HepG2 (cell line): ENCODE data around the gene SRRM2. TPM values are rescaled to one million over a fixed set of nuclear protein-coding genes. Genes with fewer than 3 reads are reported as not detected.

Experiments
- BRD4 ChIP-seq: sonication (generic); formaldehyde crosslinking; IDR thresholded peaks from 2 replicates; pipeline ENCODE4 v1.4.0; 2020; ENCODE audit warnings: missing genetic modification reagents
- CBX5 ChIP-seq: sonication (generic); formaldehyde crosslinking; IDR thresholded peaks from 2 replicates; pipeline ENCODE4 v1.4.0; 2020; ENCODE audit warnings: missing genetic modification reagents, borderline replicate concordance
- FOXJ3 ChIP-seq: sonication (generic); formaldehyde crosslinking; IDR thresholded peaks from 2 replicates; pipeline ENCODE4 v1.4.0; 2020; ENCODE audit warnings: missing genetic modification reagents, mild to moderate bottlenecking, borderline replicate concordance
- HIVEP1 ChIP-seq: sonication (generic); formaldehyde crosslinking; IDR thresholded peaks from 2 replicates; pipeline ENCODE4 v1.4.0; 2020; ENCODE audit warnings: mild to moderate bottlenecking, missing genetic modification reagents
- KDM1A ChIP-seq: IDR thresholded peaks from 2 replicates; pipeline ENCODE4 v1.6.1; 2016; ENCODE audit warnings: missing compliant biosample characterization
- MXI1 ChIP-seq: IDR thresholded peaks from 3 replicates; pipeline ENCODE4 v1.6.1; 2012; ENCODE audit warnings: low read depth, low read length, inconsistent platforms, borderline replicate concordance
- SIN3A ChIP-seq: IDR thresholded peaks from 2 replicates; pipeline ENCODE4 v1.6.1; 2011; ENCODE audit warnings: low read depth, mild to moderate bottlenecking, control low read depth, low read length, borderline replicate concordance
- SMAD1 ChIP-seq: sonication (generic); formaldehyde crosslinking; IDR thresholded peaks from 2 replicates; pipeline ENCODE4 v1.4.0; 2020; ENCODE audit warnings: missing genetic modification reagents, low read depth, mild to moderate bottlenecking, borderline replicate concordance
- ZNF20 ChIP-seq: sonication (generic); formaldehyde crosslinking; IDR thresholded peaks from 2 replicates; pipeline ENCODE4 v1.4.0; 2020; ENCODE audit warnings: mild to moderate bottlenecking, moderate library complexity, missing genetic modification reagents
- ZNF383 ChIP-seq: sonication (generic); formaldehyde crosslinking; IDR thresholded peaks from 2 replicates; pipeline ENCODE4 v1.4.0; 2020; ENCODE audit warnings: missing genetic modification reagents, mild to moderate bottlenecking, borderline replicate concordance
- ZNF484 ChIP-seq: sonication (generic); formaldehyde crosslinking; IDR thresholded peaks from 2 replicates; pipeline ENCODE4 v1.5.1; 2020; ENCODE audit warnings: mild to moderate bottlenecking, low read depth, missing genetic modification reagents, borderline replicate concordance
- ZNF598 ChIP-seq: sonication (generic); formaldehyde crosslinking; IDR thresholded peaks from 2 replicates; pipeline ENCODE4 v1.5.1; 2020; ENCODE audit warnings: mild to moderate bottlenecking, missing genetic modification reagents, borderline replicate concordance
- ZNF629 ChIP-seq: sonication (generic); formaldehyde crosslinking; conservative IDR thresholded peaks from 2 replicates; pipeline ENCODE4 v1.5.0; 2020; ENCODE audit warnings: missing genetic modification reagents
- ZNF703 ChIP-seq: sonication (generic); formaldehyde crosslinking; IDR thresholded peaks from 2 replicates; pipeline ENCODE4 v1.5.1; 2020; ENCODE audit warnings: missing genetic modification reagents, mild to moderate bottlenecking, moderate library complexity, borderline replicate concordance
- ZNF75D ChIP-seq: sonication (generic); formaldehyde crosslinking; IDR thresholded peaks from 2 replicates; pipeline ENCODE4 v1.8.1; 2023; ENCODE audit warnings: missing genetic modification reagents, mild to moderate bottlenecking, borderline replicate concordance
- ZNF790 ChIP-seq: sonication (generic); formaldehyde crosslinking; IDR thresholded peaks from 2 replicates; pipeline ENCODE4 v1.8.0; 2022; ENCODE audit warnings: missing genetic modification reagents, mild to moderate bottlenecking, borderline replicate concordance
- ZNF879 ChIP-seq: sonication (generic); formaldehyde crosslinking; IDR thresholded peaks from 2 replicates; pipeline ENCODE4 v1.8.1; 2023; ENCODE audit warnings: missing genetic modification reagents
- polyA plus RNA-seq, 8 experiments: library from polyadenylated mRNA; depleted of rRNA in 3 of 8; stranded (reverse) in 7 of 8; unstranded in 1 of 8; fragments of >200 nt; fragmentation: Illumina TruSeq in 4 of 8; extraction: Trizol in 4 of 8; gene quantifications; 2 replicates each; pipeline versions ENCODE4 v1.2.1 to v1.2.3, GENCODE V29; 2011 to 2016; ENCODE audit warnings: low read depth in 4 of 8, missing spikeins in 1 of 8, mixed read lengths in 1 of 8; ENCODE audit not compliant: insufficient read depth in 1 of 8
- total RNA-seq, 5 experiments: library from RNA; depleted of rRNA; stranded (reverse); fragments of >200 nt; fragmentation: Illumina TruSeq; extraction: Trizol; gene quantifications; 2 replicates each; pipeline ENCODE4 v1.2.3, GENCODE V29; 2016; ENCODE audit warnings: low read depth in 1 of 5
- TF ChIP-seq, protein P1 (sequence below): sonication (generic); formaldehyde crosslinking; IDR thresholded peaks from 2 replicates; pipeline ENCODE4 v1.4.0; 2020; ENCODE audit warnings: missing genetic modification reagents, mild to moderate bottlenecking, borderline replicate concordance
- TF ChIP-seq, protein P2 (sequence below): sonication (generic); formaldehyde crosslinking; IDR thresholded peaks from 2 replicates; pipeline ENCODE4 v1.4.0; 2020; ENCODE audit warnings: mild to moderate bottlenecking, missing genetic modification reagents, borderline replicate concordance
- TF ChIP-seq, protein P3 (sequence below): sonication (generic); formaldehyde crosslinking; IDR thresholded peaks from 2 replicates; pipeline ENCODE4 v1.4.0; 2020; ENCODE audit warnings: missing genetic modification reagents

The SRRM2 gene
- total and polyA plus RNA-seq, 2 of the 13 experiments (the other 11 are each of a cell fraction or from before 2014, with no cell fraction given): 50.4 to 112 TPM

- TF ChIP-seq SMAD1 (CRISPR knock-in tag) (0 out of 2 replicates have a peak, but pooled peaks have one; percentile 9), HIVEP1 (peak; percentile 60; the same call in 1 of the 2 replicates), MXI1 (peak; percentile 23; the same call in 1 of the 3 replicates), SIN3A (no peak; the same call in 1 of the 2 replicates), ZNF20 (CRISPR knock-in tag) (no peak), ZNF383 (no peak), ZNF484 (CRISPR knock-in tag) (no peak), ZNF703 (CRISPR knock-in tag) (peak; percentile 71; the same call in 1 of the 2 replicates), CBX5 (CRISPR knock-in tag) (no peak), FOXJ3 (CRISPR knock-in tag) (no peak), ZNF598 (no peak), KDM1A (CRISPR knock-in tag) (no peak), ZNF75D (CRISPR knock-in tag) (no peak), ZNF629 (CRISPR knock-in tag) (no peak), ZNF879 (no peak; the same call in none of the 2 replicates), ZNF790 (CRISPR knock-in tag) (no peak), BRD4 (CRISPR knock-in tag) (peak; percentile 94)
- TF ChIP-seq, protein P1, sequence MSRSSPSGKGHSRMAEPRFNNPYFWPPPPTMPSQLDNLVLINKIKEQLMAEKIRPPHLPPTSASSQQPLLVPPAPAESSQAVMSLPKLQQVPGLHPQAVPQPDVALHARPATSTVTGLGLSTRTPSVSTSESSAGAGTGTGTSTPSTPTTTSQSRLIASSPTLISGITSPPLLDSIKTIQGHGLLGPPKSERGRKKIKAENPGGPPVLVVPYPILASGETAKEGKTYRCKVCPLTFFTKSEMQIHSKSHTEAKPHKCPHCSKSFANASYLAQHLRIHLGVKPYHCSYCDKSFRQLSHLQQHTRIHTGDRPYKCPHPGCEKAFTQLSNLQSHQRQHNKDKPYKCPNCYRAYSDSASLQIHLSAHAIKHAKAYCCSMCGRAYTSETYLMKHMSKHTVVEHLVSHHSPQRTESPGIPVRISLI (CRISPR knock-in tag): no peak
- TF ChIP-seq, protein P2, sequence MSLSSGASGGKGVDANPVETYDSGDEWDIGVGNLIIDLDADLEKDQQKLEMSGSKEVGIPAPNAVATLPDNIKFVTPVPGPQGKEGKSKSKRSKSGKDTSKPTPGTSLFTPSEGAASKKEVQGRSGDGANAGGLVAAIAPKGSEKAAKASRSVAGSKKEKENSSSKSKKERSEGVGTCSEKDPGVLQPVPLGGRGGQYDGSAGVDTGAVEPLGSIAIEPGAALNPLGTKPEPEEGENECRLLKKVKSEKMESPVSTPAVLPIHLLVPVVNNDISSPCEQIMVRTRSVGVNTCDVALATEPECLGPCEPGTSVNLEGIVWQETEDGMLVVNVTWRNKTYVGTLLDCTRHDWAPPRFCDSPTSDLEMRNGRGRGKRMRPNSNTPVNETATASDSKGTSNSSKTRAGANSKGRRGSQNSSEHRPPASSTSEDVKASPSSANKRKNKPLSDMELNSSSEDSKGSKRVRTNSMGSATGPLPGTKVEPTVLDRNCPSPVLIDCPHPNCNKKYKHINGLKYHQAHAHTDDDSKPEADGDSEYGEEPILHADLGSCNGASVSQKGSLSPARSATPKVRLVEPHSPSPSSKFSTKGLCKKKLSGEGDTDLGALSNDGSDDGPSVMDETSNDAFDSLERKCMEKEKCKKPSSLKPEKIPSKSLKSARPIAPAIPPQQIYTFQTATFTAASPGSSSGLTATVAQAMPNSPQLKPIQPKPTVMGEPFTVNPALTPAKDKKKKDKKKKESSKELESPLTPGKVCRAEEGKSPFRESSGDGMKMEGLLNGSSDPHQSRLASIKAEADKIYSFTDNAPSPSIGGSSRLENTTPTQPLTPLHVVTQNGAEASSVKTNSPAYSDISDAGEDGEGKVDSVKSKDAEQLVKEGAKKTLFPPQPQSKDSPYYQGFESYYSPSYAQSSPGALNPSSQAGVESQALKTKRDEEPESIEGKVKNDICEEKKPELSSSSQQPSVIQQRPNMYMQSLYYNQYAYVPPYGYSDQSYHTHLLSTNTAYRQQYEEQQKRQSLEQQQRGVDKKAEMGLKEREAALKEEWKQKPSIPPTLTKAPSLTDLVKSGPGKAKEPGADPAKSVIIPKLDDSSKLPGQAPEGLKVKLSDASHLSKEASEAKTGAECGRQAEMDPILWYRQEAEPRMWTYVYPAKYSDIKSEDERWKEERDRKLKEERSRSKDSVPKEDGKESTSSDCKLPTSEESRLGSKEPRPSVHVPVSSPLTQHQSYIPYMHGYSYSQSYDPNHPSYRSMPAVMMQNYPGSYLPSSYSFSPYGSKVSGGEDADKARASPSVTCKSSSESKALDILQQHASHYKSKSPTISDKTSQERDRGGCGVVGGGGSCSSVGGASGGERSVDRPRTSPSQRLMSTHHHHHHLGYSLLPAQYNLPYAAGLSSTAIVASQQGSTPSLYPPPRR (CRISPR knock-in tag): peak; percentile 47
- TF ChIP-seq, protein P3, sequence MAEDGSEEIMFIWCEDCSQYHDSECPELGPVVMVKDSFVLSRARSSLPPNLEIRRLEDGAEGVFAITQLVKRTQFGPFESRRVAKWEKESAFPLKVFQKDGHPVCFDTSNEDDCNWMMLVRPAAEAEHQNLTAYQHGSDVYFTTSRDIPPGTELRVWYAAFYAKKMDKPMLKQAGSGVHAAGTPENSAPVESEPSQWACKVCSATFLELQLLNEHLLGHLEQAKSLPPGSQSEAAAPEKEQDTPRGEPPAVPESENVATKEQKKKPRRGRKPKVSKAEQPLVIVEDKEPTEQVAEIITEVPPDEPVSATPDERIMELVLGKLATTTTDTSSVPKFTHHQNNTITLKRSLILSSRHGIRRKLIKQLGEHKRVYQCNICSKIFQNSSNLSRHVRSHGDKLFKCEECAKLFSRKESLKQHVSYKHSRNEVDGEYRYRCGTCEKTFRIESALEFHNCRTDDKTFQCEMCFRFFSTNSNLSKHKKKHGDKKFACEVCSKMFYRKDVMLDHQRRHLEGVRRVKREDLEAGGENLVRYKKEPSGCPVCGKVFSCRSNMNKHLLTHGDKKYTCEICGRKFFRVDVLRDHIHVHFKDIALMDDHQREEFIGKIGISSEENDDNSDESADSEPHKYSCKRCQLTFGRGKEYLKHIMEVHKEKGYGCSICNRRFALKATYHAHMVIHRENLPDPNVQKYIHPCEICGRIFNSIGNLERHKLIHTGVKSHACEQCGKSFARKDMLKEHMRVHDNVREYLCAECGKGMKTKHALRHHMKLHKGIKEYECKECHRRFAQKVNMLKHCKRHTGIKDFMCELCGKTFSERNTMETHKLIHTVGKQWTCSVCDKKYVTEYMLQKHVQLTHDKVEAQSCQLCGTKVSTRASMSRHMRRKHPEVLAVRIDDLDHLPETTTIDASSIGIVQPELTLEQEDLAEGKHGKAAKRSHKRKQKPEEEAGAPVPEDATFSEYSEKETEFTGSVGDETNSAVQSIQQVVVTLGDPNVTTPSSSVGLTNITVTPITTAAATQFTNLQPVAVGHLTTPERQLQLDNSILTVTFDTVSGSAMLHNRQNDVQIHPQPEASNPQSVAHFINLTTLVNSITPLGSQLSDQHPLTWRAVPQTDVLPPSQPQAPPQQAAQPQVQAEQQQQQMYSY: 0 out of 2 replicates have a peak, but pooled peaks have one; percentile 16
Measured at GRCh38 chr16:2777231-2777902, 24.9 kb downstream of the SRRM2 start, which contains the start of gene ELOB (continued).
